HAP-1 (cell line): ENCODE measurements around the gene A2ML1.

Source experiments
- DNase-seq, 2 experiments: peaks; one replicate each; pipeline ENCODE4 v3.0.0-alpha.2; 2016 to 2020; ENCODE audit warnings: low spot score in 2 of 2
- H3K27me3 ChIP-seq: fragments of 250-450 bp; sonication (Bioruptor Pico); 2 replicates; pipeline ENCODE4 v1.5.1; 2020; ENCODE audit warnings: low read depth, mild to moderate bottlenecking, moderate library complexity
- H3K36me3 ChIP-seq: fragments of 250-450 bp; sonication (Bioruptor Pico); replicated peaks from 2 replicates; pipeline ENCODE4 v1.5.1; 2020; ENCODE audit warnings: mild to moderate bottlenecking
- H3K4me1 ChIP-seq: fragments of 250-450 bp; sonication (Bioruptor Pico); 2 replicates; pipeline ENCODE4 v1.5.1; 2020; ENCODE audit warnings: mild to moderate bottlenecking
- H3K4me3 ChIP-seq: fragments of 250-450 bp; sonication (Bioruptor Pico); 2 replicates; pipeline ENCODE4 v1.5.1; 2020; ENCODE audit warnings: mild to moderate bottlenecking, moderate library complexity
- H3K9me3 ChIP-seq: fragments of 250-450 bp; sonication (Bioruptor Pico); 2 replicates; pipeline ENCODE4 v1.5.1; 2020; ENCODE audit warnings: mild to moderate bottlenecking, moderate library complexity
- in situ Hi-C: fragments of 300-500 bp; cut with MboI; formaldehyde crosslinking; loops from 3 replicates; pipeline ENCODE4 v1.14.3; 2020; ENCODE audit warnings: low sequenced_read_pairs, inconsistent platforms, mixed read lengths

A2ML1 gene

DNA sequence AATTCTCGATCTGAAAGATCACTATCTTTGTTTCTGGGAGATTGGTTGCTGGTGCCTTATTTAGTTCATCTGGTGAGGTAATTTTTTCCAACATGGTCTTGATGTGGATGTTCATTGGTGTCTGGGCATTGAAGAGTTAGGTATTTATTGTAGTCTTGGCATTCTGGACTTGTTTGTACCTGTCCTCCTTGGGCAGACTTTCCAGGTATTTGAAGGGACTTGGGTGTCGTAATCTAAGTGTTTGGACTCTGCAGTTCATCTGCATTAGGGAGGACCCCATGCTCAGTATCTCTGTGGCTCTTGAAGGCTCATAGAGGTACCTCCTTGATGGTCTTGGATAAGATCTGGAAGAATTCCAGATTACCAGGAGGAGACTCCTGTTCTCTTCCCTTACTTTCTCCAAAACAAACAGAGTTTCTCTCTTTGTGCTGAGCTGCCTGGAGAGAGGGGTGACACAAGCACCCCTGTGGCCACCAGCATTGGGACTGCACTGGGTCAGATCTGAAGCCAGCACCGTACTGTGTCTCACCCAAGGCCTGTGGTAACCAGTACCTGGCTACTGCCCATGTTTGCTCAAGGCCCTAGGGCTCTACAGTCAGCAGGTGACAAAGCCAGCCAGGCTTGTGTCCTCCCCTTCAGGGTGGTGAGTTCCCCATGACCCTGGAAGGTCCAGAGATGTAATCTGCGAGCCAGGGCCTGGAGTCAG, 5.3 kb downstream of the A2ML1 start:
- Histone ChIP-seq H3K4me3 (no peak overlapping the region), H3K36me3 (no peaks in the 10 kb centered on the region), H3K27me3 (no peaks in the 10 kb centered on the region), H3K4me1 (no peaks in the 10 kb centered on the region), H3K9me3 (no peaks in the 10 kb centered on the region)
- DNase-seq = no peak
- in situ Hi-C loops = no loop called here

DNA sequence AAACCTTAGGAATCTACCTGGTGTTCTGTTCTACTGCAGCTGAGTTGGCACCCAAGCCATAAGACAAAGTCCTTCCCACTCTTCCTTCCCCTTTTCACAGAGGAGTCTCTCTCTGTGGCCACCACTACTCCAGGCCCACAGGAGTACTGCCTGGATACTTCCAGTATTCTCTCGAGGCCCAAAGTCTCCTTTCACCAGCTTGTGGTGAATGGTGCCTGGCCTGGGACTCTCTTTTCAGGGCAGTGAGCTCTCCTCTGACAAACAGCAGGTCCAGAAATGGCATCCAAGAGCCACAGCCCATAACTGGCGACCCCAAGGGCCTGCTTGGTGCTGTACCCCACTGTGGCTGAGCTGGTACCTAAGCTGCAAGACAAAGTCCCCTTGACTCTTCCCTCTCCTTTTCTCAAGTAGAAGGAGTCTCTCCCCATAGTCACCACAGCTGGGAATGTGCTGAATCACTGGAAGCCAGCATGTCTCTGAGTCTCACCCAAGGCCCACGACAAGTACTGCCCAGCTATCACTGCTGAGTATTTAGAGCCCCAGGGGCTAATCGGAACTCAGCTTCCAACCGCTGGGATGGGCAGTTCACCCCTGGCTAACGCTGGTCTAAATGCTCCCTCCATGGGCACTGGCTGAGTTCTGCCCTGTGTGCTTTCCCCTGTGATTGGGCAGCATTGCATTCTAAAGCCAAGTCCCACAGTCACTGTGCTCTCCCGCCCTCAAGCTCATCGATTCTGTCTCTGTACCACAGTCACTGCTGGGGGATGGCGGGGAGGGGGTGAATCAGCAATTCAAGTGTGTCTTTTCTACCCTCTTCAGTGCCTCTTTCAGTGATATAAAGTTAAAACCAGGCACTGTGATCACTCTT, 6.1 kb downstream of the A2ML1 start:
- no peaks in the 10 kb centered on the region for H3K36me3 ChIP-seq
- in situ Hi-C loops = no loop called here
- H3K9me3 ChIP-seq = no peaks in the 10 kb centered on the region
- H3K4me3 ChIP-seq = no peak overlapping the region
- H3K4me1 ChIP-seq = no peaks in the 10 kb centered on the region
- DNase-seq = no peak
- H3K27me3 ChIP-seq = no peaks in the 10 kb centered on the region

DNA sequence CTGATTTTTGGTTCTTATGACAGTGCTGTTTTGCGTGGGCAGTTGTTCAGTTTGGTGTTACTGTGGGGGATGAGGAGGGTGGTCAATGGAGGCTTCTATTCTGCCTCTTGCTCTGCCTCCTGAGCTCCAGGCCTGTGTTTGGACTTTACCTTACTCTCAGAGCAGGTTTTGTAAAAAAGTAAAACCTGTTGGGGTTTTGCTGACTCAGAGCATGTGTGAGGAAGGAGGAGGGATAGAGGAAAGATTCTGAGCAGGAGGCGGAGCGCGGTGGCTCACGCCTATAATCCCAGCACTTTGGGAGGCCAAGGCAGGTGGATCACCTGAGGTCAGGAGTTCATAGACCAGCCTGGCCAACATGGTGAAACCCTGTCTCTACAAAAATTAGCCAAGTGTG, 6.7 kb downstream of the A2ML1 start:
- Histone ChIP-seq H3K4me1 (no peaks in the 10 kb centered on the region), H3K4me3 (no peak overlapping the region), H3K27me3 (no peaks in the 10 kb centered on the region), H3K9me3 (no peaks in the 10 kb centered on the region), H3K36me3 (no peaks in the 10 kb centered on the region)
- no peak for DNase-seq
- in situ Hi-C loops = no loop called here

DNA sequence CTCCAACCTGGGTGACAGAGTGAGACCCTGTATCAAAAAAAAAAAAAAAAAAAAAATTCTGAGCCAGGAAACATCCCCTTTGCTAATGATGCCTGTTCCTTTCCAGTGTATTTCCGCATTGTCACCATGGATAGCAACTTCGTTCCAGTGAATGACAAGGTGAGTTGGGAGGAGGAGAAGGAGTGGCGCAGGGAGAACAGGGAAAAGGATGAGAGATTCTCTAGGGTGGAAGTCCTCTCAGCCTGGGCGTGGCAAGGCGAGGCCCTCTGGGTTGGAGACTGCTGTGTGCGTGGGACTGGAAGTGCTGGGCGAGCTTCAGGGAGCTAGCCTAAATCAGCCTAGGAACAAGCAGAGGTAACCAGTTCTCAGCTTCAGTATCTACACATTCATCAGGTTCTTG, 7.2 kb downstream of the A2ML1 start:
- in situ Hi-C loops = no loop called here
- no peaks in the 10 kb centered on the region for H3K4me1 ChIP-seq

DNA sequence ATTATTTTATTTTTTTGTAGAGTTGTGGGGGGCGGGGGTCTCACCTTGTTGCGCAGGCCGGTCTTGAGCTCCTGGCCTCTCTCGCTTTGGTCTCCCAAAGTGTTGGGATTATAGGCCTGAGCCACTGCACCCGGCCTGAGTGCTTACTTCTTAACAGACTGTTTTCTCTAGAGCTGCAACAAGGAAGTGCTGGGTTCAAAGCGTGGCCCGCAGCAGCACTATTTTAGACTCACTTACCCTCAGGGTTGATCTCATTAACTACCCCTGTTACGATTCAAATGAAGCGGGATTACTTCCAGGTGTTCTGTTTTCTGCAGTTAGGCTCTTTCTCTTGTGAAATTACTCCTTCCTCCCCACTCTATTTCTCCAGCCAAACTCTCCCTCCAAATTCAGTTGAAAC, 8.7 kb downstream of the A2ML1 start:
- H3K4me3 ChIP-seq = no peak overlapping the region
- in situ Hi-C loops = no loop called here
- H3K4me1 ChIP-seq = no peaks in the 10 kb centered on the region
- no peaks in the 10 kb centered on the region for H3K27me3 ChIP-seq
- H3K9me3 ChIP-seq = no peaks in the 10 kb centered on the region
- H3K36me3 ChIP-seq = no peaks in the 10 kb centered on the region
- no peak for DNase-seq

More for the DNA sequence above, 7.2 kb downstream of the A2ML1 start:
- no peak for DNase-seq
- H3K9me3 ChIP-seq = no peaks in the 10 kb centered on the region
- H3K4me3 ChIP-seq = no peak overlapping the region
- no peaks in the 10 kb centered on the region for H3K36me3 ChIP-seq
- H3K27me3 ChIP-seq = no peaks in the 10 kb centered on the region

DNA sequence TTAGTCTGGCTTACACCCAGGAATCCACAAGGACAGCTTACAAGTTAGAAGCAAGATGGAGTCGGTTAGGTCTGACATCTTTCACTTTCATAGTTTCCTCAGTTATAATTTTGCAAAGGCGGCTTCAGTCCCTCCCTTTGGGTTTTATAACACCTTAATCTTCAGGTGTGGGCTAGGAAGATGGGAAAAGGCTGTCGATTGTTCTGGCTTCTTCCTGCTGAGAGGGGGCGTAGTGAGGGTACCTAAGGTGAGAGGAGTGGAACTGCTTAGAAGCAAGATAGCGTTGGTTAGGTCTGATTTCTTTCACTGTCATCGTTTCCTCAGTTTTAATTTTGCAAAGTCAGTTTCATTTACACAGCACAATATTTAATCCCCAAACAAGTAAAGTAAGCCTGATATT, 10.1 kb downstream of the A2ML1 start:
- in situ Hi-C loops = no loop called here
- Histone ChIP-seq H3K4me3 (no peak overlapping the region), H3K9me3 (no peaks in the 10 kb centered on the region), H3K27me3 (no peaks in the 10 kb centered on the region), H3K36me3 (no peaks in the 10 kb centered on the region), H3K4me1 (no peaks in the 10 kb centered on the region)
- DNase-seq = no peak

DNA sequence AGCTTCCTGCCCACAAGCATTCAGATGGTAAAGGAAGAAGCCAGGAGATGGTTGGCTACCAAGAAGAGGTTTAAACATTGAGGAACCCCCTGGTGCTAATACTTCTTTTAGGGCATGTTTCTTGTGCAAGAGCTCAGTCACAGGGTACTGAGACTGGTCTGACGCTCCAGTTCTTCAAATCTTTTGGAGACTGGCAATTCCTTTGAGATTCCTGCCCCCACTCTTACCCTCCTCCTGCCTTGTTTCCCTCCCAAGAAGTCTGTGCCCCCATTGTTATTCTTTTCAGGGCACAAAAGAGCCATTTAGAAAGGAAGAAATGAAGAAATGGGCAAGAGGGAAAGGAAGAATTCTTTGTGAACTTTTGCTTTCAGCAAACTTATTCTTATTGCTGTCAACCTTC, 11.8 kb downstream of the A2ML1 start:
- Histone ChIP-seq H3K4me3 (no peak overlapping the region), H3K9me3 (no peaks in the 10 kb centered on the region), H3K4me1 (no peaks in the 10 kb centered on the region), H3K27me3 (no peaks in the 10 kb centered on the region), H3K36me3 (no peaks in the 10 kb centered on the region)
- no peak for DNase-seq
- in situ Hi-C loops = no loop called here

DNA sequence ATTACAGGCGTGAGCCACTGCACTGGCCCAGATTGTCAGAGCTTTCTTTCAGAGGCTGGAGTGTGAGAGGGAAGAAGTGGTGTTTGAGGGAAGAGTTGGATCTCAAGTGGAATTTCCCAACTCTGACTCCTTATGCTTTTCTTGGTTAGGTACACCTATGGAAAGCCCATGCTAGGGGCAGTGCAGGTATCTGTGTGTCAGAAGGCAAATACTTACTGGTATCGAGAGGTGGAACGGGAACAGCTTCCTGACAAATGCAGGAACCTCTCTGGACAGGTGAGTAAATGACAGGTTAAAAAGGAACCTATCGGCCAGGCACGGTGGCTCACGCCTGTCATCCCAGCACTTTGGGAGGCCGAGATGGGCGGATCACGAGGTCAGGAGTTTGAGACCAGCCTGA, 14.9 kb downstream of the A2ML1 start:
- in situ Hi-C loops = no loop called here
- Histone ChIP-seq H3K36me3 (no peaks in the 10 kb centered on the region), H3K9me3 (no peaks in the 10 kb centered on the region), H3K27me3 (no peaks in the 10 kb centered on the region), H3K4me3 (no peak overlapping the region), H3K4me1 (no peaks in the 10 kb centered on the region)
- DNase-seq = no peak

DNA sequence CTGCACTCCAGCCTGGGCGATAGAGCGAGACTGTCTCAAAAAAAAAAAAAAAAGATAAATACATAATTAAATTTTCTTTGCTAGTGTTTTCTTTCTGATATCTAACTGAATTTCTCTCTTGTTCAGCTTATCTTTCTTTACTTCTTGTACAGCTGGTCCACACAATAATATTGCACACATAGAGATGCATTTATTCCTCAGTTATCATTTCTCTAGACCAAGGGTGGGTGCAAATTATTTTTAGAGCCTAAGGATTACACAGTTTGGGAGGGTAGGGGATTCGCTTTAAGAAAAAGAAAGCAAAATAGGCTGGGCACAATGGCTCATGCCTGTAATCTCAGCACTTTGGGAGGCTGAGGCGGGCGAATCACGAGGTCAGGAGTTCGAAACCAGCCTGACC, 17.9 kb downstream of the A2ML1 start:
- no peak for DNase-seq
- no peaks in the 10 kb centered on the region for H3K9me3 ChIP-seq
- in situ Hi-C loops = no loop called here
- no peak overlapping the region for H3K4me3 ChIP-seq
- no peaks in the 10 kb centered on the region for H3K27me3 ChIP-seq
- H3K4me1 ChIP-seq = no peaks in the 10 kb centered on the region
- no peaks in the 10 kb centered on the region for H3K36me3 ChIP-seq

DNA sequence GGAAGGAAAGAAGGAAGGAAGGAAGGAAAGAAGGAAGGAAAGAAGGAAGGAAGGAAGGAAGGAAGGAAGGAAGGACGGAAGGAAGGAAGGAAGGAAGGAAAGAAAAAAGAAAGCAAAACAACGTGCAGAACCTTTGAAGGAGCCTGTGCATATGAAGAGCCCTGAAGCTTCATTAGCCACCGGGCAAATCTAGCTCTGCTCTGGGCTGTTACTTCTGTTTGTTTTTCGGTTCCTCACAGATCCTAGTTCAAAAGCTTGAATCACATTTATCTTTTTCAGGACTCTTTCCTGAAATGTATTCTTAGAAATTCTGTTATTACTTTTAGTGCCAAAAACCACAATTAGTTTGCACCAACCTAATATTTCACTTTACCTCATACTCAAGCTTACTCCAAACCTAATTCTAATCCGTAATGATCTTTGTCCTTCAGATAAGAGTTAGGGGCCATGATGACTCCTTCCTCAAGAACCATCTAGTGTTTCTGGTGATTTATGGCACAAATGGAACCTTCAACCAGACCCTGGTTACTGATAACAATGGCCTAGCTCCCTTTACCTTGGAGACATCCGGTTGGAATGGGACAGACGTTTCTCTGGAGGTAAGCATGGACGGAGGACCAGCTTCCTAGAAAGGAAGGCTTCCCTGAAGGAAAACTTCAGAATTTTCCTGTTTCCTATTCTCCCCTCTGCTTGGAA, 18.7 kb downstream of the A2ML1 start:
- H3K9me3 ChIP-seq = no peaks in the 10 kb centered on the region
- no peaks in the 10 kb centered on the region for H3K27me3 ChIP-seq
- in situ Hi-C loops = no loop called here
- no peaks in the 10 kb centered on the region for H3K4me1 ChIP-seq
- DNase-seq = no peak
- no peaks in the 10 kb centered on the region for H3K36me3 ChIP-seq
- no peak overlapping the region for H3K4me3 ChIP-seq

DNA sequence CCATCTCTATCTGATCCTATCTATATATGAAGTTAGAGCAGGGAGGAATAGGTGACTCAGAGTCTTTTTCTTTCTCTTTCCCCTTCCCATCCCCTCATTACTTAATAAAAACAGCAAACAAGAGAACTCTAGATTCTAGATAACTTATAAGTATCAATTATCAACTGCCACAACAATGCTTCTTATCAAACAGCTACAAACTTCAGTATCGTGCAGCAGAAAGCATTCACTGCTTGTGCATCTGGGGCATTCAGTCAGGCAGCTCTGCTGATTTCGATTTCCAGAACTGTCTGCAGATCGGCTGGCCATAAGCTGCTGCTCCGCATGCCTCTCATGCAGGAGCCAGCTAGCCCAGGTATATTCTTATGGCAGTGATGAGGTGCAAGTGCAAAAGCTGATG, 19.4 kb downstream of the A2ML1 start:
- H3K4me3 ChIP-seq = no peak overlapping the region
- no peaks in the 10 kb centered on the region for H3K9me3 ChIP-seq
- no peaks in the 10 kb centered on the region for H3K4me1 ChIP-seq
- in situ Hi-C loops = no loop called here
- no peaks in the 10 kb centered on the region for H3K36me3 ChIP-seq
- no peaks in the 10 kb centered on the region for H3K27me3 ChIP-seq
- no peak for DNase-seq

DNA sequence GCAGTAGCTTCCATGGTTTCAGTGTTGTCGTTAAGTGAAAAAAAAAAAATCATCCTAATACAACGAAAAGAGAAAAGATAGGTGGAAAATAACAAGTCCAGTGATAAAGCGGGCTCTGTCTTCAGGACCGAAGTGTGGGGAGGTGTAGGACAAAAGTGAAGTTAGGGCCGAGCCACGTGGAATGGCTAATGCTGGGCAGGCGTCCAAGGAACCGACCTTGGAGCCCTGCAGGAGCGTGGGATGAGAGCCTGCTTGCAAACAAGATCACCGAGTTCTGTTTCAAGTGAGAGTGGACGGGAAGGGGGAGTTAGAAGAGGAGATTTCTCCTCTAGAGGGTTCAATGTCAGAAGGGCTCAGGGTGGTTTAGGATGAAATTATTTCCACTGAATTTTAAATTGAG, 22.2 kb downstream of the A2ML1 start:
- H3K4me1 ChIP-seq = no peaks in the 10 kb centered on the region
- H3K36me3 ChIP-seq = no peaks in the 10 kb centered on the region
- in situ Hi-C loops = no loop called here
- no peaks in the 10 kb centered on the region for H3K27me3 ChIP-seq
- no peak overlapping the region for H3K4me3 ChIP-seq
- no peak for DNase-seq
- no peaks in the 10 kb centered on the region for H3K9me3 ChIP-seq

DNA sequence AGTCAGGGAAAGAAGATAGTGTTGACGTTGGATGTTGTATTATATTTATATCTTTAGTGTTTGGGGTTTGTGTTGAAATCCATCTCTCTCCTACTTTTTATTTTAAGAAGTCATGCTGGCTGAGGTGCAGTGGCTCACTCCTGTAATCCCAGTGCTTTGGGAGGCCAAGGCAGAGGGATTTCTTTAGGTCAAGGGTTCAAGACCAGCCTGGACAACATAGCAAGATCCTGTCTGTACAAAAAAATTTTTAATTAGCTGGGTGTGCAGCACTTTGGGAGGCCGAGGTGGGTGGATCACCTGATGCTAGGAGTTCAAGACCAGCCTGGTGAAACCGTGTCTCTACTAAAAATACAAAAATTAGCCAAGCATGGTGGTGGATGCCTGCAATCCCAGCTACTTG, 23.9 kb downstream of the A2ML1 start:
- in situ Hi-C loops = no loop called here
- Histone ChIP-seq H3K4me1 (no peaks in the 10 kb centered on the region), H3K36me3 (no peaks in the 10 kb centered on the region), H3K9me3 (no peaks in the 10 kb centered on the region), H3K27me3 (no peaks in the 10 kb centered on the region), H3K4me3 (no peak overlapping the region)
- DNase-seq = no peak

DNA sequence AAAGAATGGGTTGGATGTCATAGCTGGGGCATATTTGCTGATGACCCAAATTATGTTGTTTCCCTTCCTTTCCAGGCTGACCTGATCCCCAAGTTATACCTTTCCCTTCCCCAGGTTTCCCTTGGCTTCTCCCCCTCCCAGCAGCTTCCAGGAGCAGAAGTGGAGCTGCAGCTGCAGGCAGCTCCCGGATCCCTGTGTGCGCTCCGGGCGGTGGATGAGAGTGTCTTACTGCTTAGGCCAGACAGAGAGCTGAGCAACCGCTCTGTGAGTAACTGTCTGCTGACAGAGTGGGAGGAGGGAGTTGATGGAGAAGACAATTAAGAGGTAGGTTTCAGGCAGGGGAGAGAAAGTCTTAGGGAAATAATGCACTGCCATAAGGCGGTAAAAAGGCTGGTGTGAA, 25.0 kb downstream of the A2ML1 start:
- DNase-seq = no peak
- in situ Hi-C loops = no loop called here
- no peaks in the 10 kb centered on the region for H3K27me3 ChIP-seq

More for the DNA sequence above, 25.0 kb downstream of the A2ML1 start:
- H3K4me1 ChIP-seq = no peaks in the 10 kb centered on the region
- H3K4me3 ChIP-seq = no peak overlapping the region
- H3K9me3 ChIP-seq = no peaks in the 10 kb centered on the region
- H3K36me3 ChIP-seq = no peaks in the 10 kb centered on the region
